Measurements from ENCODE around the gene TSG101. TPM values are rescaled to one million over a fixed set of nuclear protein-coding genes. Genes with fewer than 3 reads are reported as not detected.

TSG101 gene
- total and polyA plus RNA-seq, 2 experiments from 2014 or later = 59.4 to 102 TPM

GRCh38 chr11:18459634-18460033, 67.1 kb downstream of the TSG101 start:
- H3K9me3 Mint-ChIP-seq = no peaks in the 10 kb centered on the region
- H3K9me2 ChIP-seq (ENCODE audit: insufficient read depth) = no peaks in the 10 kb centered on the region
- no peaks in the 10 kb centered on the region for H3K36me3 ChIP-seq (ENCODE audit: insufficient read depth)
- no peak overlapping the region for H3K4me3 ChIP-seq
- no peaks in the 10 kb centered on the region for H3K4me1 Mint-ChIP-seq
- no peak overlapping the region for H2AFZ ChIP-seq
- no peak overlapping the region for H3K27ac ChIP-seq (ENCODE audit: low read depth)
- H3K79me2 ChIP-seq (replicated peaks; ENCODE audit: insufficient read depth) = no peaks in the 10 kb centered on the region
- ATAC-seq (no peak), DNase-seq (ENCODE audit: low spot score) (no peak)
- no peak overlapping the region for H3K4me2 ChIP-seq
- TF ChIP-seq ZNF331 (CRISPR knock-in tag; IDR thresholded peaks at IDR 0.05; ENCODE audit: low read depth) (no peak), STAT1 (IDR thresholded peaks at IDR 0.05; ENCODE audit: unreplicated experiment) (no peak), NANOG (IDR thresholded peaks at IDR 0.05; ENCODE audit: borderline replicate concordance) (no peak), EZH2phosphoT487 (IDR thresholded peaks at IDR 0.05; ENCODE audit: unreplicated experiment) (no peak), EZH2 (IDR thresholded peaks at IDR 0.05; ENCODE audit: low read depth, unreplicated experiment) (no peak)
- TF ChIP-seq, protein P1, sequence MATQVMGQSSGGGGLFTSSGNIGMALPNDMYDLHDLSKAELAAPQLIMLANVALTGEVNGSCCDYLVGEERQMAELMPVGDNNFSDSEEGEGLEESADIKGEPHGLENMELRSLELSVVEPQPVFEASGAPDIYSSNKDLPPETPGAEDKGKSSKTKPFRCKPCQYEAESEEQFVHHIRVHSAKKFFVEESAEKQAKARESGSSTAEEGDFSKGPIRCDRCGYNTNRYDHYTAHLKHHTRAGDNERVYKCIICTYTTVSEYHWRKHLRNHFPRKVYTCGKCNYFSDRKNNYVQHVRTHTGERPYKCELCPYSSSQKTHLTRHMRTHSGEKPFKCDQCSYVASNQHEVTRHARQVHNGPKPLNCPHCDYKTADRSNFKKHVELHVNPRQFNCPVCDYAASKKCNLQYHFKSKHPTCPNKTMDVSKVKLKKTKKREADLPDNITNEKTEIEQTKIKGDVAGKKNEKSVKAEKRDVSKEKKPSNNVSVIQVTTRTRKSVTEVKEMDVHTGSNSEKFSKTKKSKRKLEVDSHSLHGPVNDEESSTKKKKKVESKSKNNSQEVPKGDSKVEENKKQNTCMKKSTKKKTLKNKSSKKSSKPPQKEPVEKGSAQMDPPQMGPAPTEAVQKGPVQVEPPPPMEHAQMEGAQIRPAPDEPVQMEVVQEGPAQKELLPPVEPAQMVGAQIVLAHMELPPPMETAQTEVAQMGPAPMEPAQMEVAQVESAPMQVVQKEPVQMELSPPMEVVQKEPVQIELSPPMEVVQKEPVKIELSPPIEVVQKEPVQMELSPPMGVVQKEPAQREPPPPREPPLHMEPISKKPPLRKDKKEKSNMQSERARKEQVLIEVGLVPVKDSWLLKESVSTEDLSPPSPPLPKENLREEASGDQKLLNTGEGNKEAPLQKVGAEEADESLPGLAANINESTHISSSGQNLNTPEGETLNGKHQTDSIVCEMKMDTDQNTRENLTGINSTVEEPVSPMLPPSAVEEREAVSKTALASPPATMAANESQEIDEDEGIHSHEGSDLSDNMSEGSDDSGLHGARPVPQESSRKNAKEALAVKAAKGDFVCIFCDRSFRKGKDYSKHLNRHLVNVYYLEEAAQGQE (IDR thresholded peaks at IDR 0.05; ENCODE audit: unreplicated experiment) = no peak
- TF ChIP-seq, protein P2, sequence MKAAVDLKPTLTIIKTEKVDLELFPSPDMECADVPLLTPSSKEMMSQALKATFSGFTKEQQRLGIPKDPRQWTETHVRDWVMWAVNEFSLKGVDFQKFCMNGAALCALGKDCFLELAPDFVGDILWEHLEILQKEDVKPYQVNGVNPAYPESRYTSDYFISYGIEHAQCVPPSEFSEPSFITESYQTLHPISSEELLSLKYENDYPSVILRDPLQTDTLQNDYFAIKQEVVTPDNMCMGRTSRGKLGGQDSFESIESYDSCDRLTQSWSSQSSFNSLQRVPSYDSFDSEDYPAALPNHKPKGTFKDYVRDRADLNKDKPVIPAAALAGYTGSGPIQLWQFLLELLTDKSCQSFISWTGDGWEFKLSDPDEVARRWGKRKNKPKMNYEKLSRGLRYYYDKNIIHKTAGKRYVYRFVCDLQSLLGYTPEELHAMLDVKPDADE (IDR thresholded peaks at IDR 0.05) = no peak
- TF ChIP-seq, protein P3, sequence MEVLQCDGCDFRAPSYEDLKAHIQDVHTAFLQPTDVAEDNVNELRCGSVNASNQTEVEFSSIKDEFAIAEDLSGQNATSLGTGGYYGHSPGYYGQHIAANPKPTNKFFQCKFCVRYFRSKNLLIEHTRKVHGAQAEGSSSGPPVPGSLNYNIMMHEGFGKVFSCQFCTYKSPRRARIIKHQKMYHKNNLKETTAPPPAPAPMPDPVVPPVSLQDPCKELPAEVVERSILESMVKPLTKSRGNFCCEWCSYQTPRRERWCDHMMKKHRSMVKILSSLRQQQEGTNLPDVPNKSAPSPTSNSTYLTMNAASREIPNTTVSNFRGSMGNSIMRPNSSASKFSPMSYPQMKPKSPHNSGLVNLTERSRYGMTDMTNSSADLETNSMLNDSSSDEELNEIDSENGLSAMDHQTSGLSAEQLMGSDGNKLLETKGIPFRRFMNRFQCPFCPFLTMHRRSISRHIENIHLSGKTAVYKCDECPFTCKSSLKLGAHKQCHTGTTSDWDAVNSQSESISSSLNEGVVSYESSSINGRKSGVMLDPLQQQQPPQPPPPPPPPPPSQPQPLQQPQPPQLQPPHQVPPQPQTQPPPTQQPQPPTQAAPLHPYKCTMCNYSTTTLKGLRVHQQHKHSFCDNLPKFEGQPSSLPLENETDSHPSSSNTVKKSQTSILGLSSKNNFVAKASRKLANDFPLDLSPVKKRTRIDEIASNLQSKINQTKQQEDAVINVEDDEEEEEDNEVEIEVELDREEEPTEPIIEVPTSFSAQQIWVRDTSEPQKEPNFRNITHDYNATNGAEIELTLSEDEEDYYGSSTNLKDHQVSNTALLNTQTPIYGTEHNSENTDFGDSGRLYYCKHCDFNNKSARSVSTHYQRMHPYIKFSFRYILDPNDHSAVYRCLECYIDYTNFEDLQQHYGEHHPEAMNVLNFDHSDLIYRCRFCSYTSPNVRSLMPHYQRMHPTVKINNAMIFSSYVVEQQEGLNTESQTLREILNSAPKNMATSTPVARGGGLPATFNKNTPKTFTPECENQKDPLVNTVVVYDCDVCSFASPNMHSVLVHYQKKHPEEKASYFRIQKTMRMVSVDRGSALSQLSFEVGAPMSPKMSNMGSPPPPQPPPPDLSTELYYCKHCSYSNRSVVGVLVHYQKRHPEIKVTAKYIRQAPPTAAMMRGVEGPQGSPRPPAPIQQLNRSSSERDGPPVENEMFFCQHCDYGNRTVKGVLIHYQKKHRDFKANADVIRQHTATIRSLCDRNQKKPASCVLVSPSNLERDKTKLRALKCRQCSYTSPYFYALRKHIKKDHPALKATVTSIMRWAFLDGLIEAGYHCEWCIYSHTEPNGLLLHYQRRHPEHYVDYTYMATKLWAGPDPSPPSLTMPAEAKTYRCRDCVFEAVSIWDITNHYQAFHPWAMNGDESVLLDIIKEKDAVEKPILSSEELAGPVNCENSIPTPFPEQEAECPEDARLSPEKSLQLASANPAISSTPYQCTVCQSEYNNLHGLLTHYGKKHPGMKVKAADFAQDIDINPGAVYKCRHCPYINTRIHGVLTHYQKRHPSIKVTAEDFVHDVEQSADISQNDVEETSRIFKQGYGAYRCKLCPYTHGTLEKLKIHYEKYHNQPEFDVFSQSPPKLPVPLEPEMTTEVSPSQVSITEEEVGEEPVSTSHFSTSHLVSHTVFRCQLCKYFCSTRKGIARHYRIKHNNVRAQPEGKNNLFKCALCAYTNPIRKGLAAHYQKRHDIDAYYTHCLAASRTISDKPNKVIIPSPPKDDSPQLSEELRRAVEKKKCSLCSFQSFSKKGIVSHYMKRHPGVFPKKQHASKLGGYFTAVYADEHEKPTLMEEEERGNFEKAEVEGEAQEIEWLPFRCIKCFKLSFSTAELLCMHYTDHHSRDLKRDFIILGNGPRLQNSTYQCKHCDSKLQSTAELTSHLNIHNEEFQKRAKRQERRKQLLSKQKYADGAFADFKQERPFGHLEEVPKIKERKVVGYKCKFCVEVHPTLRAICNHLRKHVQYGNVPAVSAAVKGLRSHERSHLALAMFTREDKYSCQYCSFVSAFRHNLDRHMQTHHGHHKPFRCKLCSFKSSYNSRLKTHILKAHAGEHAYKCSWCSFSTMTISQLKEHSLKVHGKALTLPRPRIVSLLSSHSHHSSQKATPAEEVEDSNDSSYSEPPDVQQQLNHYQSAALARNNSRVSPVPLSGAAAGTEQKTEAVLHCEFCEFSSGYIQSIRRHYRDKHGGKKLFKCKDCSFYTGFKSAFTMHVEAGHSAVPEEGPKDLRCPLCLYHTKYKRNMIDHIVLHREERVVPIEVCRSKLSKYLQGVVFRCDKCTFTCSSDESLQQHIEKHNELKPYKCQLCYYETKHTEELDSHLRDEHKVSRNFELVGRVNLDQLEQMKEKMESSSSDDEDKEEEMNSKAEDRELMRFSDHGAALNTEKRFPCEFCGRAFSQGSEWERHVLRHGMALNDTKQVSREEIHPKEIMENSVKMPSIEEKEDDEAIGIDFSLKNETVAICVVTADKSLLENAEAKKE (CRISPR knock-in tag; IDR thresholded peaks at IDR 0.05) = no peak
- TF ChIP-seq, protein P4, sequence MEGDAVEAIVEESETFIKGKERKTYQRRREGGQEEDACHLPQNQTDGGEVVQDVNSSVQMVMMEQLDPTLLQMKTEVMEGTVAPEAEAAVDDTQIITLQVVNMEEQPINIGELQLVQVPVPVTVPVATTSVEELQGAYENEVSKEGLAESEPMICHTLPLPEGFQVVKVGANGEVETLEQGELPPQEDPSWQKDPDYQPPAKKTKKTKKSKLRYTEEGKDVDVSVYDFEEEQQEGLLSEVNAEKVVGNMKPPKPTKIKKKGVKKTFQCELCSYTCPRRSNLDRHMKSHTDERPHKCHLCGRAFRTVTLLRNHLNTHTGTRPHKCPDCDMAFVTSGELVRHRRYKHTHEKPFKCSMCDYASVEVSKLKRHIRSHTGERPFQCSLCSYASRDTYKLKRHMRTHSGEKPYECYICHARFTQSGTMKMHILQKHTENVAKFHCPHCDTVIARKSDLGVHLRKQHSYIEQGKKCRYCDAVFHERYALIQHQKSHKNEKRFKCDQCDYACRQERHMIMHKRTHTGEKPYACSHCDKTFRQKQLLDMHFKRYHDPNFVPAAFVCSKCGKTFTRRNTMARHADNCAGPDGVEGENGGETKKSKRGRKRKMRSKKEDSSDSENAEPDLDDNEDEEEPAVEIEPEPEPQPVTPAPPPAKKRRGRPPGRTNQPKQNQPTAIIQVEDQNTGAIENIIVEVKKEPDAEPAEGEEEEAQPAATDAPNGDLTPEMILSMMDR (conservative IDR thresholded peaks at IDR 0.05; ENCODE audit: low read depth in 2 of 2) = no peak
- no peaks in the 10 kb centered on the region for H3K4me1 ChIP-seq (ENCODE audit: insufficient read depth)
- H4K20me1 ChIP-seq (replicated peaks; ENCODE audit: insufficient read depth) = no peaks in the 10 kb centered on the region
- H3K27me3 Mint-ChIP-seq (ENCODE audit: insufficient read depth, low read depth, poor library complexity) = peaks cover 2% of the 10 kb centered on the region
- H3K4me3 Mint-ChIP-seq = no peak overlapping the region
- H3K27ac Mint-ChIP-seq = no peak overlapping the region
- peaks cover 6% of the 10 kb centered on the region; the same call in 1 of the 2 replicates for H3K27me3 ChIP-seq (ENCODE audit: insufficient read depth)
- no peaks in the 10 kb centered on the region for H3K36me3 Mint-ChIP-seq (ENCODE audit: low read depth)
- no peaks in the 10 kb centered on the region for H3F3A ChIP-seq (replicated peaks; ENCODE audit: low read depth)
